MM.1S (cell line): ENCODE results near the gene POLG2.
"Not testable (repeated sequence)": the region's sequence is repeated elsewhere in the genome, so short reads cannot be mapped to it uniquely, and the experiment has no call there.

Experiments used
- EZH2 ChIP-seq: fragments of 300-600 bp; sonication (generic); optimal IDR thresholded peaks from 2 replicates; pipeline ENCODE3; 2017; ENCODE audit warnings: low read depth, mild to moderate bottlenecking, antibody characterized with exemption, low read length, mixed read lengths
- EZH2phosphoT487 ChIP-seq: fragments of 300-600 bp; sonication (generic); IDR thresholded peaks from 2 replicates; pipeline ENCODE4 v1.6.1; 2018; ENCODE audit warnings: antibody characterized with exemption, low read length
- TF ChIP-seq, protein P1 (sequence below): fragments of 300-600 bp; sonication (generic); IDR thresholded peaks from 2 replicates; pipeline ENCODE4 v1.5.1; 2016; ENCODE audit warnings: antibody characterized with exemption, low read length, mixed read lengths

DNA sequence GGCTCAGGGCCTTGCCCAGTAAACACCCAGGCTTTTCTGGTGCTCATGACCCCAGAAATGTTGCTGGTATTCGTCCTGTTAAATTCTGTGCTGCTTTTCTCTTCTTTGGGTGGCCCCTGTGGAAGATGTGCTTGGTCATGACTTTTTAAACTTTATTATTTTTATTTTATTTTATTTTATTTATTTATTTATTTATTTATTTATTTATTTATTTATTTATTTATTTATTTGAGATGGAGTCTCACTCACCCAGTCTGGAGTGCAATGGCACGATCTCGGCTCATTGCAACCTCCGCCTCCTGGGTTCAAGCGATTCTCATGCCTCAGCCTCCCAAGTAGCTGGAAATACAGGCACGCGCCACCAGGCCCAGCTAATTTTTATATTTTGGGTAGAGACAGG lies 37.0 kb downstream of the POLG2 start:
- TF ChIP-seq, protein P1, sequence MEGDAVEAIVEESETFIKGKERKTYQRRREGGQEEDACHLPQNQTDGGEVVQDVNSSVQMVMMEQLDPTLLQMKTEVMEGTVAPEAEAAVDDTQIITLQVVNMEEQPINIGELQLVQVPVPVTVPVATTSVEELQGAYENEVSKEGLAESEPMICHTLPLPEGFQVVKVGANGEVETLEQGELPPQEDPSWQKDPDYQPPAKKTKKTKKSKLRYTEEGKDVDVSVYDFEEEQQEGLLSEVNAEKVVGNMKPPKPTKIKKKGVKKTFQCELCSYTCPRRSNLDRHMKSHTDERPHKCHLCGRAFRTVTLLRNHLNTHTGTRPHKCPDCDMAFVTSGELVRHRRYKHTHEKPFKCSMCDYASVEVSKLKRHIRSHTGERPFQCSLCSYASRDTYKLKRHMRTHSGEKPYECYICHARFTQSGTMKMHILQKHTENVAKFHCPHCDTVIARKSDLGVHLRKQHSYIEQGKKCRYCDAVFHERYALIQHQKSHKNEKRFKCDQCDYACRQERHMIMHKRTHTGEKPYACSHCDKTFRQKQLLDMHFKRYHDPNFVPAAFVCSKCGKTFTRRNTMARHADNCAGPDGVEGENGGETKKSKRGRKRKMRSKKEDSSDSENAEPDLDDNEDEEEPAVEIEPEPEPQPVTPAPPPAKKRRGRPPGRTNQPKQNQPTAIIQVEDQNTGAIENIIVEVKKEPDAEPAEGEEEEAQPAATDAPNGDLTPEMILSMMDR = not testable (repeated sequence)
- TF ChIP-seq EZH2, EZH2phosphoT487: not testable (repeated sequence)
